Measurements from ENCODE around the gene SMYD1. TPM values are rescaled to one million over a fixed set of nuclear protein-coding genes. Genes with fewer than 3 reads are reported as not detected.

The SMYD1 gene
- total and polyA plus RNA-seq, 2 donors from 2014 or later, result not detected

- Histone ChIP-seq H3K4me3 (ENCODE audit: low read length in 3 of 3) (no peak overlapping the region), H3K9ac (ENCODE audit: low read length in 3 of 3) (no peak overlapping the region), H3K9me3 (ENCODE audit: control insufficient read depth in 2 of 3, insufficient read depth in 1 of 3, low read length in 3 of 3) (no peaks in the 10 kb centered on the region), H3K27me3 (ENCODE audit: control insufficient read depth, insufficient read depth, low read length) (no peaks in the 10 kb centered on the region), H3K27ac (ENCODE audit: low read depth in 2 of 2, low read length in 2 of 2) (no peak overlapping the region), H3K36me3 (ENCODE audit: control insufficient read depth in 2 of 3, insufficient read depth in 3 of 3, low read length in 3 of 3) (no peaks in the 10 kb centered on the region), H3K4me1 (ENCODE audit: control insufficient read depth in 2 of 3, insufficient read depth in 2 of 3, low read depth in 1 of 3, low read length in 3 of 3) (no peaks in the 10 kb centered on the region)
- TF ChIP-seq CTCF (IDR thresholded peaks at IDR 0.05; ENCODE audit: borderline replicate concordance, extremely low read depth, insufficient read depth), result no peak
- intact Hi-C loops (cut with DNase I), result no loop called here
- FAIRE-seq (no peak), DNase-seq (no peak)
Observed at GRCh38 chr2:88080545-88080944, 12.9 kb downstream of the SMYD1 start.

DNA sequence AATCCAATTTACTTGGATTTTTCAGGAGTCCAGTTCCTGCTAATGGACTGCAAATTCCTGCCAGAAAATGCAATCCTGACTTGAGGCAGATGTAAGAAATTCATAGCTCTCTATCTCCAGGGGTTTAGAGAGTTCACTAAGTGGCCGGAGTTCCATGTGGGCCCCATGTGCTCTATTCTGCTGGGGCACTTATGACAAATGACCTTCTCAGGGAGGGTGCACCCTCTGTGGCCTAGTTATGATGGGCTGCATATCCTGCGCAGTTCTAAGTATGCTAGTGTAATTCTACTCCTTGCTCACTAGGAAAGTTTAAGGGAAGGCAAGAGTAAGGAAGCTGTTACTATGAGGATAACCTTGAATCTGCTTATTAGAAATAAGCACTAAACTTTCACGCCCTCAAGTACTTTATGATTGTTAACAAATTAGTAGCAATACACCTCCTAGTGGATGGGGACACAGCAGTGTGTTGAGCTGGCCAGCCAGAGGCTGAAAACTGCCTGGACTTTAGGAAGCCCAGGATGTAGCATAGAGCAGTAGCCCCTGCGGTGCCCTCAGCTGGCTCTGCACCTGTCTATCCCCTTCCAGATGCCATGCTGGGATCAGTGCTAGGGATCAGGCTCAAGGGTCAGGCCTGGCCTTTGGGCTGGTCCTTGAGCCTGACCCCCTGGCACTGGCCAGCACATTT, 14.4 kb downstream of the SMYD1 start:
- FAIRE-seq, result no peak
- Histone ChIP-seq H3K9me3 (ENCODE audit: control insufficient read depth in 2 of 3, insufficient read depth in 1 of 3, low read length in 3 of 3) (no peaks in the 10 kb centered on the region), H3K4me3 (ENCODE audit: low read length in 3 of 3) (no peak overlapping the region), H3K27me3 (ENCODE audit: control insufficient read depth, insufficient read depth, low read length) (no peaks in the 10 kb centered on the region), H3K9ac (ENCODE audit: low read length in 3 of 3) (no peak overlapping the region), H3K36me3 (ENCODE audit: control insufficient read depth in 2 of 3, insufficient read depth in 3 of 3, low read length in 3 of 3) (no peaks in the 10 kb centered on the region), H3K4me1 (ENCODE audit: control insufficient read depth in 2 of 3, insufficient read depth in 2 of 3, low read depth in 1 of 3, low read length in 3 of 3) (no peaks in the 10 kb centered on the region), H3K27ac (ENCODE audit: low read depth in 2 of 2, low read length in 2 of 2) (no peak overlapping the region)
- no peak for TF ChIP-seq CTCF (IDR thresholded peaks at IDR 0.05; ENCODE audit: borderline replicate concordance, extremely low read depth, insufficient read depth)
- intact Hi-C loops (cut with DNase I), result no loop called here
- no peak for DNase-seq

GRCh38 chr2:88082781-88083180, 15.2 kb downstream of the SMYD1 start:
- Histone ChIP-seq H3K9ac (ENCODE audit: low read length in 3 of 3) (no peak overlapping the region), H3K4me1 (ENCODE audit: control insufficient read depth in 2 of 3, insufficient read depth in 2 of 3, low read depth in 1 of 3, low read length in 3 of 3) (no peaks in the 10 kb centered on the region), H3K4me3 (ENCODE audit: low read length in 3 of 3) (no peak overlapping the region), H3K27ac (ENCODE audit: low read depth in 2 of 2, low read length in 2 of 2) (no peak overlapping the region), H3K36me3 (ENCODE audit: control insufficient read depth in 2 of 3, insufficient read depth in 3 of 3, low read length in 3 of 3) (no peaks in the 10 kb centered on the region), H3K27me3 (ENCODE audit: control insufficient read depth, insufficient read depth, low read length) (no peaks in the 10 kb centered on the region), H3K9me3 (ENCODE audit: control insufficient read depth in 2 of 3, insufficient read depth in 1 of 3, low read length in 3 of 3) (no peaks in the 10 kb centered on the region)
- FAIRE-seq (no peak), DNase-seq (no peak)
- intact Hi-C loops (cut with DNase I), result no loop called here
- no peak for TF ChIP-seq CTCF (IDR thresholded peaks at IDR 0.05; ENCODE audit: borderline replicate concordance, extremely low read depth, insufficient read depth)

DNA sequence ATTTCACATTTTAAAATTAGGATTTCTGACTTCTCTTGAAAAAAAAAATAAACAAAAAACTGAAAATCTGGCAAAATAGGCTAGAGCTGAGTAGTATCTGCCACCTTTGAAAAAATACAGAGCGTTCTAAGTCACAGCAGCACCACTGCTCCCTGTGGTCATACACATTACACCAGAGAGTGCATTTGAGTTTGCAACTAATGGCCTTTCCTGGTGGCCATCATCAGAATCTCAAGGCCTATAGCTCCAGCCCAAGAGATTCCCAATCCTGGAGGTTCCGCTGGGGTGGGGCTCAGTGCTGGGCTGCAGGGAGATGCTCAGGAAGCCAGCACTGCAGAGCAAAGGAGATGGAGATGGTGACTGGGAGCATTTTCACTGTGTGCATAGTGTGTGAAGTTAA, 17.5 kb downstream of the SMYD1 start:
- Histone ChIP-seq H3K36me3 (ENCODE audit: control insufficient read depth in 2 of 3, insufficient read depth in 3 of 3, low read length in 3 of 3) (no peaks in the 10 kb centered on the region), H3K4me3 (ENCODE audit: low read length in 3 of 3) (no peak overlapping the region), H3K27me3 (ENCODE audit: control insufficient read depth, insufficient read depth, low read length) (no peaks in the 10 kb centered on the region), H3K4me1 (ENCODE audit: control insufficient read depth in 2 of 3, insufficient read depth in 2 of 3, low read depth in 1 of 3, low read length in 3 of 3) (no peaks in the 10 kb centered on the region), H3K27ac (ENCODE audit: low read depth in 2 of 2, low read length in 2 of 2) (no peak overlapping the region), H3K9ac (ENCODE audit: low read length in 3 of 3) (no peak overlapping the region), H3K9me3 (ENCODE audit: control insufficient read depth in 2 of 3, insufficient read depth in 1 of 3, low read length in 3 of 3) (no peaks in the 10 kb centered on the region)
- intact Hi-C loops (cut with DNase I), result no loop called here
- FAIRE-seq, result no peak
- TF ChIP-seq CTCF (IDR thresholded peaks at IDR 0.05; ENCODE audit: borderline replicate concordance, extremely low read depth, insufficient read depth), result no peak
- no peak for DNase-seq
